HepG2 (cell line): ENCODE results near the gene MSANTD2. TPM values are rescaled to one million over a fixed set of nuclear protein-coding genes. Genes with fewer than 3 reads are reported as not detected.

Experiments used
- ADNP ChIP-seq: sonication (generic); formaldehyde crosslinking; IDR thresholded peaks from 2 replicates; pipeline ENCODE4 v1.4.0; 2020; ENCODE audit warnings: missing genetic modification reagents
- ARNT2 ChIP-seq: sonication (generic); formaldehyde crosslinking; IDR thresholded peaks from 2 replicates; pipeline ENCODE4 v1.8.0; 2022; ENCODE audit warnings: mild to moderate bottlenecking, low read depth, missing genetic modification reagents, moderate library complexity
- BHLHE40 ChIP-seq: IDR thresholded peaks from 2 replicates; pipeline ENCODE4 v1.6.1; 2011; ENCODE audit warnings: low read length, improper control_type of control experiment
- CAMTA2 ChIP-seq: sonication (generic); formaldehyde crosslinking; IDR thresholded peaks from 2 replicates; pipeline ENCODE4 v1.4.0; 2020; ENCODE audit warnings: mild to moderate bottlenecking, missing genetic modification reagents, borderline replicate concordance
- CCAR2 ChIP-seq: fragments of 200-400 bp; formaldehyde crosslinking; optimal IDR thresholded peaks from 2 replicates; pipeline ENCODE3; 2018; ENCODE audit warnings: low read depth, mild to moderate bottlenecking, low read length, moderate library complexity
- DR1 ChIP-seq: sonication (generic); formaldehyde crosslinking; IDR thresholded peaks from 2 replicates; pipeline ENCODE4 v1.8.0; 2021; ENCODE audit warnings: mild to moderate bottlenecking, missing genetic modification reagents, inconsistent platforms
- GATAD2A ChIP-seq: IDR thresholded peaks from 2 replicates; pipeline ENCODE4 v1.6.1; 2016
- KDM5A ChIP-seq: fragments of 200-600 bp; sonication (generic); IDR thresholded peaks from 2 replicates; pipeline ENCODE4 v1.7.0; 2018; ENCODE audit warnings: antibody characterized with exemption, mild to moderate bottlenecking, low read length, borderline replicate concordance
- NFE2 ChIP-seq: sonication (generic); formaldehyde crosslinking; IDR thresholded peaks from 2 replicates; pipeline ENCODE4 v1.4.0; 2020; ENCODE audit warnings: missing genetic modification reagents
- SMAD3 ChIP-seq: sonication (generic); formaldehyde crosslinking; IDR thresholded peaks from 2 replicates; pipeline ENCODE4 v1.4.0; 2020; ENCODE audit warnings: missing genetic modification reagents
- TAF1 ChIP-seq: sonication (generic); formaldehyde crosslinking; IDR thresholded peaks from 2 replicates; pipeline ENCODE4 v1.4.0; 2020; ENCODE audit warnings: missing genetic modification reagents
- TGIF2 ChIP-seq: IDR thresholded peaks from 2 replicates; pipeline ENCODE4 v1.6.1; 2016; ENCODE audit warnings: control low read depth, missing compliant biosample characterization
- ZBTB21 ChIP-seq: sonication (generic); formaldehyde crosslinking; IDR thresholded peaks from 2 replicates; pipeline ENCODE4 v1.4.0; 2020; ENCODE audit warnings: missing genetic modification reagents
- ZMYM3 ChIP-seq: sonication (generic); formaldehyde crosslinking; IDR thresholded peaks from 2 replicates; pipeline ENCODE4 v1.5.1; 2020; ENCODE audit warnings: mild to moderate bottlenecking, missing genetic modification reagents
- ZNF138 ChIP-seq: sonication (generic); formaldehyde crosslinking; IDR thresholded peaks from 2 replicates; pipeline ENCODE4 v1.5.0; 2020; ENCODE audit warnings: mild to moderate bottlenecking, low read depth, missing genetic modification reagents
- ZNF234 ChIP-seq: sonication (generic); formaldehyde crosslinking; conservative IDR thresholded peaks from 2 replicates; pipeline ENCODE4 v1.5.1; 2020; ENCODE audit warnings: mild to moderate bottlenecking, missing genetic modification reagents
- ZNF24 ChIP-seq: fragments of 450-650 bp; IDR thresholded peaks from 2 replicates; pipeline ENCODE4 v1.6.1; 2017; ENCODE audit warnings: antibody characterized with exemption, mild to moderate bottlenecking
- ZNF619 ChIP-seq: sonication (generic); formaldehyde crosslinking; IDR thresholded peaks from 2 replicates; pipeline ENCODE4 v1.4.0; 2020; ENCODE audit warnings: mild to moderate bottlenecking, missing genetic modification reagents
- polyA plus RNA-seq, 8 experiments: library from polyadenylated mRNA; depleted of rRNA in 3 of 8; stranded (reverse) in 7 of 8; unstranded in 1 of 8; fragments of >200 nt; fragmentation: Illumina TruSeq in 4 of 8; extraction: Trizol in 4 of 8; gene quantifications; 2 replicates each; pipeline versions ENCODE4 v1.2.1 to v1.2.3, GENCODE V29; 2011 to 2016; ENCODE audit warnings: low read depth in 4 of 8, missing spikeins in 1 of 8, mixed read lengths in 1 of 8; ENCODE audit not compliant: insufficient read depth in 1 of 8
- total RNA-seq, 5 experiments: library from RNA; depleted of rRNA; stranded (reverse); fragments of >200 nt; fragmentation: Illumina TruSeq; extraction: Trizol; gene quantifications; 2 replicates each; pipeline ENCODE4 v1.2.3, GENCODE V29; 2016; ENCODE audit warnings: low read depth in 1 of 5
- TF ChIP-seq, protein P1 (sequence below): sonication (generic); formaldehyde crosslinking; IDR thresholded peaks from 2 replicates; pipeline ENCODE4 v1.4.0; 2020; ENCODE audit warnings: missing genetic modification reagents
- TF ChIP-seq, protein P2 (sequence below): sonication (generic); formaldehyde crosslinking; IDR thresholded peaks from 2 replicates; pipeline ENCODE4 v1.4.0; 2020; ENCODE audit warnings: missing genetic modification reagents, mild to moderate bottlenecking, borderline replicate concordance
- TF ChIP-seq, protein P3 (sequence below): sonication (generic); formaldehyde crosslinking; IDR thresholded peaks from 2 replicates; pipeline ENCODE4 v1.4.0; 2020; ENCODE audit warnings: mild to moderate bottlenecking, missing genetic modification reagents, borderline replicate concordance
- TF ChIP-seq, protein P4 (sequence below): sonication (generic); formaldehyde crosslinking; IDR thresholded peaks from 2 replicates; pipeline ENCODE4 v1.5.1; 2020; ENCODE audit warnings: mild to moderate bottlenecking, moderate library complexity, missing genetic modification reagents

The MSANTD2 gene
- total and polyA plus RNA-seq, 2 of the 13 experiments (the other 11 are each of a cell fraction or from before 2014, with no cell fraction given), result 8.7 to 10.1 TPM

DNA sequence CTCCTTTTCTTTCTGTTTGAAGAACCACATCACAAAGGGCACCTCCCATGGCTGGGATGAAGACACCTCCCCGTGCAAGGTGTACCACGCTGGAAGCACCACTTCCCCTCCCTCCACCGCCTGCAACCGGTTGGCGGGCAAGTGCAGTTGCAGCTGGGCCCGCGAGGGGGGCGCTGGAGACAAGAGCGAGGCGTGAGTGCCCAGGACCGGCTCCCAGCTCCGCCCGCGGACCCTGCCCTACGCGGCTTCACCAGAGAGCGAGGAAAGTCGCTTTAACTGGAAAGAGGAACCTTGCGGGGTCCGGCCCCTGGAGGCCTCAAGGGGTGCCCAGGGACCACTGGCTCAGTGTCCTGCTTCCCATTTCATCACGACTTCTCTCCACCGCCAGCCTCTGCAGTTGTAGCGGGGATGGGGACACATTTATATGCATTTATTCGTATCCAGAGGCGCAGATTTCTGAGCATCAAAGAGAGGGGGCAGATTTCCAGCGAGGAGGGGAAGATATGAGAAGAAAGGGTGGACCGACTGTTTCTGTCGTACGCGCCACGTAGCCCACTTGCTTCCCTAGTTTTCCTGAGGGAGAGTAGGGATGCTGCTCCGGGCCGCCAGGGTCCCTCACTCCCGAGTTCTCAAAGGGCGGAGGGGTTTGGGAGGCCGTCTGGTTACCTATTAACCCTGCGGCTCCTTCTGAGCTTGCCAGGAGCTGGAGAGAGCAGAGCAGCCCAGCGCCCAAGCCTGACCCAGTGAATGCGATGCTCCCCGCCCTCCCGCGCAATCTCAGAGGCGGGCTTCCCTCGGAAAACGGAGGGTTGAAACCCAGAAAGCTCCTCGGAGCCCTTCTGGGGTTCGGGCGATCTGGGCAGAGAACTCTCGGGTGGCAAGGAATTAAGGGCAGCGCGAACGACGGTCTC lies 41.6 kb downstream of the MSANTD2 start (continued):
- TF ChIP-seq ZNF234 (CRISPR knock-in tag) (no peak), GATAD2A (CRISPR knock-in tag) (0 out of 2 replicates have a peak, but pooled peaks have one; percentile 38), ZMYM3 (no peak), ZNF138 (CRISPR knock-in tag) (no peak), ZBTB21 (no peak), ARNT2 (CRISPR knock-in tag) (no peak), DR1 (CRISPR knock-in tag) (no peak), ZNF24 (no peak), BHLHE40 (no peak), CCAR2 (no peak), ADNP (CRISPR knock-in tag) (no peak), CAMTA2 (CRISPR knock-in tag) (no peak), TAF1 (CRISPR knock-in tag) (no peak), SMAD3 (0 out of 2 replicates have a peak, but pooled peaks have one; percentile 14), TGIF2 (no peak; the same call in 1 of the 2 replicates), NFE2 (CRISPR knock-in tag) (no peak), ZNF619 (CRISPR knock-in tag) (peak; percentile 80; the same call in 1 of the 2 replicates), KDM5A (no peak)
- TF ChIP-seq, protein P1, sequence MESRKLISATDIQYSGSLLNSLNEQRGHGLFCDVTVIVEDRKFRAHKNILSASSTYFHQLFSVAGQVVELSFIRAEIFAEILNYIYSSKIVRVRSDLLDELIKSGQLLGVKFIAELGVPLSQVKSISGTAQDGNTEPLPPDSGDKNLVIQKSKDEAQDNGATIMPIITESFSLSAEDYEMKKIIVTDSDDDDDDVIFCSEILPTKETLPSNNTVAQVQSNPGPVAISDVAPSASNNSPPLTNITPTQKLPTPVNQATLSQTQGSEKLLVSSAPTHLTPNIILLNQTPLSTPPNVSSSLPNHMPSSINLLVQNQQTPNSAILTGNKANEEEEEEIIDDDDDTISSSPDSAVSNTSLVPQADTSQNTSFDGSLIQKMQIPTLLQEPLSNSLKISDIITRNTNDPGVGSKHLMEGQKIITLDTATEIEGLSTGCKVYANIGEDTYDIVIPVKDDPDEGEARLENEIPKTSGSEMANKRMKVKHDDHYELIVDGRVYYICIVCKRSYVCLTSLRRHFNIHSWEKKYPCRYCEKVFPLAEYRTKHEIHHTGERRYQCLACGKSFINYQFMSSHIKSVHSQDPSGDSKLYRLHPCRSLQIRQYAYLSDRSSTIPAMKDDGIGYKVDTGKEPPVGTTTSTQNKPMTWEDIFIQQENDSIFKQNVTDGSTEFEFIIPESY (CRISPR knock-in tag), result no peak; the same call in 1 of the 2 replicates
- TF ChIP-seq, protein P2, sequence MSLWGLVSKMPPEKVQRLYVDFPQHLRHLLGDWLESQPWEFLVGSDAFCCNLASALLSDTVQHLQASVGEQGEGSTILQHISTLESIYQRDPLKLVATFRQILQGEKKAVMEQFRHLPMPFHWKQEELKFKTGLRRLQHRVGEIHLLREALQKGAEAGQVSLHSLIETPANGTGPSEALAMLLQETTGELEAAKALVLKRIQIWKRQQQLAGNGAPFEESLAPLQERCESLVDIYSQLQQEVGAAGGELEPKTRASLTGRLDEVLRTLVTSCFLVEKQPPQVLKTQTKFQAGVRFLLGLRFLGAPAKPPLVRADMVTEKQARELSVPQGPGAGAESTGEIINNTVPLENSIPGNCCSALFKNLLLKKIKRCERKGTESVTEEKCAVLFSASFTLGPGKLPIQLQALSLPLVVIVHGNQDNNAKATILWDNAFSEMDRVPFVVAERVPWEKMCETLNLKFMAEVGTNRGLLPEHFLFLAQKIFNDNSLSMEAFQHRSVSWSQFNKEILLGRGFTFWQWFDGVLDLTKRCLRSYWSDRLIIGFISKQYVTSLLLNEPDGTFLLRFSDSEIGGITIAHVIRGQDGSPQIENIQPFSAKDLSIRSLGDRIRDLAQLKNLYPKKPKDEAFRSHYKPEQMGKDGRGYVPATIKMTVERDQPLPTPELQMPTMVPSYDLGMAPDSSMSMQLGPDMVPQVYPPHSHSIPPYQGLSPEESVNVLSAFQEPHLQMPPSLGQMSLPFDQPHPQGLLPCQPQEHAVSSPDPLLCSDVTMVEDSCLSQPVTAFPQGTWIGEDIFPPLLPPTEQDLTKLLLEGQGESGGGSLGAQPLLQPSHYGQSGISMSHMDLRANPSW, result no peak
- TF ChIP-seq, protein P3, sequence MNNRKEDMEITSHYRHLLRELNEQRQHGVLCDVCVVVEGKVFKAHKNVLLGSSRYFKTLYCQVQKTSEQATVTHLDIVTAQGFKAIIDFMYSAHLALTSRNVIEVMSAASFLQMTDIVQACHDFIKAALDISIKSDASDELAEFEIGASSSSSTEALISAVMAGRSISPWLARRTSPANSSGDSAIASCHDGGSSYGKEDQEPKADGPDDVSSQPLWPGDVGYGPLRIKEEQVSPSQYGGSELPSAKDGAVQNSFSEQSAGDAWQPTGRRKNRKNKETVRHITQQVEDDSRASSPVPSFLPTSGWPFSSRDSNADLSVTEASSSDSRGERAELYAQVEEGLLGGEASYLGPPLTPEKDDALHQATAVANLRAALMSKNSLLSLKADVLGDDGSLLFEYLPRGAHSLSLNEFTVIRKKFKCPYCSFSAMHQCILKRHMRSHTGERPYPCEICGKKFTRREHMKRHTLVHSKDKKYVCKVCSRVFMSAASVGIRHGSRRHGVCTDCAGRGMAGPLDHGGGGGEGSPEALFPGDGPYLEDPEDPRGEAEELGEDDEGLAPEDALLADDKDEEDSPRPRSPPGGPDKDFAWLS (CRISPR knock-in tag), result no peak
- TF ChIP-seq, protein P4, sequence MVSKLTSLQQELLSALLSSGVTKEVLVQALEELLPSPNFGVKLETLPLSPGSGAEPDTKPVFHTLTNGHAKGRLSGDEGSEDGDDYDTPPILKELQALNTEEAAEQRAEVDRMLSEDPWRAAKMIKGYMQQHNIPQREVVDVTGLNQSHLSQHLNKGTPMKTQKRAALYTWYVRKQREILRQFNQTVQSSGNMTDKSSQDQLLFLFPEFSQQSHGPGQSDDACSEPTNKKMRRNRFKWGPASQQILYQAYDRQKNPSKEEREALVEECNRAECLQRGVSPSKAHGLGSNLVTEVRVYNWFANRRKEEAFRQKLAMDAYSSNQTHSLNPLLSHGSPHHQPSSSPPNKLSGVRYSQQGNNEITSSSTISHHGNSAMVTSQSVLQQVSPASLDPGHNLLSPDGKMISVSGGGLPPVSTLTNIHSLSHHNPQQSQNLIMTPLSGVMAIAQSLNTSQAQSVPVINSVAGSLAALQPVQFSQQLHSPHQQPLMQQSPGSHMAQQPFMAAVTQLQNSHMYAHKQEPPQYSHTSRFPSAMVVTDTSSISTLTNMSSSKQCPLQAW, result peak; percentile 45; the same call in 1 of the 2 replicates
